ENCODE data around the gene JADE1.

The JADE1 gene

DNA sequence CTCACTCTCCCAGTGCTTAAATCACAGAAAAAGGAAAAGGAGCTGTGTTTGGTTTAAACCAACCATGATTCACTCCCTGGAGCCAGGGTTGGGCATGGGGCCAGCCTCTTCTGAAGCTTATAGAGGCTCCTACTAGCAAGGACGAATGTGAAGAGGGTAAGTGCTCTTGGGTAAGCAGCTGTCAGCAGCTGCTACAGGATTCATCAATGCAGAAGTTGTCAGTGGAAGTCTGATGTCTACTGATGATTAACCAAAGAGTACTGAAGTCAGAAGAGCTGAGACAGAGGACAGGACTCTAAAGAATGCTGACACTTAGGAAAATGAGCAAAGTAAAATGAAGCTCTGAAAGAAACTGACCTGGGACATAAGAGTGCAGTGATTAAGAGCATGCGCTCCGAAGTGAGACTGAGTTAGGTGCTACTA lies 32.7 kb upstream of the JADE1 start:
- Histone ChIP-seq H3K27me3 (ENCODE audit: insufficient read depth, insufficient read length) (no peaks in the 10 kb centered on the region), H3K36me3 (ENCODE audit: insufficient read depth, insufficient read length, low read length) (no peaks in the 10 kb centered on the region), H3K4me1 (ENCODE audit: insufficient read depth, insufficient read length) (no peaks in the 10 kb centered on the region), H3K9ac (ENCODE audit: insufficient read length, low read depth) (no peak overlapping the region), H3K9me3 (ENCODE audit: insufficient read depth, low read length) (no peaks in the 10 kb centered on the region), H3K4me3 (ENCODE audit: insufficient read length, low read depth) (no peak overlapping the region)
- no peak for DNase-seq (ENCODE audit: low read depth, low spot score)
- TF ChIP-seq YY1 (IDR thresholded peaks at IDR 0.05; ENCODE audit: insufficient read depth, insufficient read length) (no peak), ZNF274 (IDR thresholded peaks at IDR 0.05; ENCODE audit: low read depth, low read length) (no peak), SUZ12 (IDR thresholded peaks at IDR 0.05; ENCODE audit: extremely low read depth, insufficient read depth, insufficient read length) (no peak)

DNA sequence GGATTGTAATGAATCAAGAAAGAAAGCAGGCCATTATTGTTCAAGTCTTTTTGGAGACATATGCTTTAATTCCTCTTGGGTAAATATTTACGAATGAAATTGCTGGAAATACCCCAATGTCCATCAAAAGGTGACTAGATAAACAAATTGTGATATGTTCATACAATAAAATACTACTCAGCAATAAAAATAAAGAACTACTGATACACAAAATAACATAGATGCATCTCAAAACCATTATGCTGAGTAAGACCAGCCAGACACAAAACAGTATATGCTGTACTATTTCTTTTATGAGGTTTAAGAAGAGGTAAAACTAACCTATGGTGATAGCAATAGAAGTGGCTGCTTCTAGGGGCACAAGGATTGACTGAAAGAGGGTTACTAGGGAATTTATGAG lies 28.8 kb upstream of the JADE1 start:
- TF ChIP-seq SUZ12 (IDR thresholded peaks at IDR 0.05; ENCODE audit: extremely low read depth, insufficient read depth, insufficient read length) (no peak), YY1 (IDR thresholded peaks at IDR 0.05; ENCODE audit: insufficient read depth, insufficient read length) (no peak), ZNF274 (IDR thresholded peaks at IDR 0.05; ENCODE audit: low read depth, low read length) (no peak)
- Histone ChIP-seq H3K27me3 (ENCODE audit: insufficient read depth, insufficient read length) (no peaks in the 10 kb centered on the region), H3K9ac (ENCODE audit: insufficient read length, low read depth) (no peak overlapping the region), H3K4me1 (ENCODE audit: insufficient read depth, insufficient read length) (no peaks in the 10 kb centered on the region), H3K9me3 (ENCODE audit: insufficient read depth, low read length) (no peaks in the 10 kb centered on the region), H3K4me3 (ENCODE audit: insufficient read length, low read depth) (no peak overlapping the region), H3K36me3 (ENCODE audit: insufficient read depth, insufficient read length, low read length) (no peaks in the 10 kb centered on the region)
- no peak for DNase-seq (ENCODE audit: low read depth, low spot score)

DNA sequence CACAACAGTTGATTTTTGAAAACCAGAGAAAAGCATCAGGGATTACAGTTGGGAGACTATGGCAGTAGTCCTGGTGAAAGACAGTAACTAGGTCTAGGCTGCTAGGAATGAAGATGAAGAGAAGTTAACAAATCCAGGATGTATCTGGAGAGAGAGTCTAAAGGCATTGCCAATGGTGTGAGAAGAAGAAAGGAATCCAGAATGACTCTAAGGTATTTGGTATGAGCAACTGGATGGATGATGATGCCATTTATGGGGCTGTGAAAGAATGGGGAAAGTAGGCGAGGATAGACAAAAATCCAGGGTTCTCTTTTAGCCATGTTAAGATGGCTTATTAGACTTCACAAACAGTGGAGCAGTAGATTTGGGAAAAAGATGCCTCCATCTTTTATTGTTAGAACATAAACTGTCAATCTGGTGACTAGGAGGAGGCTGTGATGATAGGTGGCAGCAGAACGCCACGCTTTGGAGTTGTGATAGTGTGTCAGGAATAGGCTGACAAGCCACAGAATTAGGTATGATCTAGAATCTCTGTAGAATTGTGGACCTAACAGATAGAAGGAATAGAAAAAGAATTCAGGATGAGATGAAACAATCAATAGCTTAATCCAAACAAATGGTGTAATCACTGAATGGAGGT lies 27.3 kb upstream of the JADE1 start:
- Histone ChIP-seq H3K9me3 (ENCODE audit: insufficient read depth, low read length) (no peaks in the 10 kb centered on the region), H3K9ac (ENCODE audit: insufficient read length, low read depth) (no peak overlapping the region), H3K4me3 (ENCODE audit: insufficient read length, low read depth) (no peak overlapping the region), H3K27me3 (ENCODE audit: insufficient read depth, insufficient read length) (no peaks in the 10 kb centered on the region), H3K36me3 (ENCODE audit: insufficient read depth, insufficient read length, low read length) (no peaks in the 10 kb centered on the region), H3K4me1 (ENCODE audit: insufficient read depth, insufficient read length) (no peaks in the 10 kb centered on the region)
- DNase-seq (ENCODE audit: low read depth, low spot score): no peak
- TF ChIP-seq ZNF274 (IDR thresholded peaks at IDR 0.05; ENCODE audit: low read depth, low read length) (no peak), SUZ12 (IDR thresholded peaks at IDR 0.05; ENCODE audit: extremely low read depth, insufficient read depth, insufficient read length) (no peak), YY1 (IDR thresholded peaks at IDR 0.05; ENCODE audit: insufficient read depth, insufficient read length) (no peak)

DNA sequence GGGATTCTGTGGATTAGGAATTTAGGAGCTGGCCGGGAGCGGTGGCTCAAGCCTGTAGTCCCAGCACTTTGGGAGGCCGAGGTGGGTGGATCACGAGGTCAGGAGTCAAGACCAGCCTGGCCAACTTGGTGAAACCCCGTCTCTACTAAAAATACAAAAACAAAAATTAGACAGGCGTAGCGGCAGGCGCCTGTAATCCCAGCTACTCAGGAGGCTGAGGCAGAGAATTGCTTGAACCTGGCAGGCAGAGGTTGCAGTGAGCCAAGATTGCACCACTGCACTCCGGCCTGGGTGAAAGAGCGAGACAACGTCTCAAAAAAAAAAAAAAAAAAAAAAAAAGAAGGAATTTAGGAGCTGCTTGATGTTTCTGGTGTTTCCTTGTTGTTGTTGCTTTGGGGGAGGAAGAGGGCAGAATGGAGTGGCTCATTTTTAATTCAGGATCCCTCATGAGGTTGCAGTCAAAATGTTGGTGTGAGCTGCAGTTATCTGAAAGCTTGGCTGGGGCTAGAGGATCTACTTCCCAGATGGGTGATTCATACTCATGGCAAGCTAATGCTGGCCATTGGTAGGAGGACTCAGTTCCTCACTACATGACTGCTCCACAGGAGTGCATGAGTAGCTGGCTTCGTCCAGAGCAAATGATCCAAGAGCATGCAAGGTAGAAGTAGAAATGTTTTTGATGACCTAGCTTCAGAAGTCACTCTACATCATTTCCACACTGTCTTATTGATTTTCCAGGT lies 26.5 kb upstream of the JADE1 start:
- H3K27me3 ChIP-seq (ENCODE audit: insufficient read depth, insufficient read length): no peaks in the 10 kb centered on the region
- no peak for DNase-seq (ENCODE audit: low read depth, low spot score)
- TF ChIP-seq YY1 (IDR thresholded peaks at IDR 0.05; ENCODE audit: insufficient read depth, insufficient read length): no peak
- TF ChIP-seq ZNF274 (IDR thresholded peaks at IDR 0.05; ENCODE audit: low read depth, low read length): no peak
- TF ChIP-seq SUZ12 (IDR thresholded peaks at IDR 0.05; ENCODE audit: extremely low read depth, insufficient read depth, insufficient read length): no peak
- H3K9me3 ChIP-seq (ENCODE audit: insufficient read depth, low read length): no peaks in the 10 kb centered on the region
- no peak overlapping the region for H3K4me3 ChIP-seq (ENCODE audit: insufficient read length, low read depth)
- peaks cover 4% of the 10 kb centered on the region for H3K4me1 ChIP-seq (ENCODE audit: insufficient read depth, insufficient read length)
- no peak overlapping the region for H3K9ac ChIP-seq (ENCODE audit: insufficient read length, low read depth)
- no peaks in the 10 kb centered on the region for H3K36me3 ChIP-seq (ENCODE audit: insufficient read depth, insufficient read length, low read length)

DNA sequence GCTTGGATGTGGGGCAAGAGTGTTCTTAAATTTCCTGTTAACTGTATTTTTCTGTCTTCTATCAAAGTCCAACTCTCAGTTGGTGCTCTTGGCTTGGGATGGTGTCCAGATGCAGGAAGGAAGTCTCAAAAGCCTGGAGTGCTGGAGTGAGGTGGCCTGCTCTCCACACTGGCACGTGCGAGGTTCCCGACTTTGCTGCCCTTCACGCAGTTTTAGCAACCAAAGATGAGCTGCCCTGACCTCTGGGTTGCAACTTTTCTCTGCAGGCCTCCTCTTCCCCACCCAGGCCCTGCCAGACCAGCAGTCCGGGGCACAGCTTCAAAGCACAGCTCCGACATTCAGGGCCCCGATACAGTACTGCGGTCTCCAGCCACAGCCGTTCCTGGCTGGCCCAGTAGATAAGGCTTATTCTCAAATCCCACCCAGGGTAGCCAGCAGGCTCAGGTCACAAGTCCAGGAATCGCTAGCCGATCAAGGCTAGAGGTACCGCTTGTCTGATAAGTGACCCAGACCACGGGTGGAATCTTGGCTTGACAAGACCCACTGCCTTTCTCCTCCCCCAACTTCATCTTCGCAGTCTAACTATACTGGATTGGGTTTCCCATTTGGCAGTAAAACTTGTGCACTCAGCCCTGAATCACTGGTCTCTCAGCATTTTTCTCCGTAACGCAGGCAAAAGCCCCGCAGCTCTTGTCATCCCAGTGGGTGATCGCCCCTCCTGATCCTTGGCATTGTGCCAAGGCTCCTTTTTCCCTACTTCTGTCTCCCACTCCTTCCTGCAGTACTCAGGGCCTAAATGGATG lies 21.8 kb upstream of the JADE1 start:
- H3K9me3 ChIP-seq (ENCODE audit: insufficient read depth, low read length): no peaks in the 10 kb centered on the region
- no peak overlapping the region for H3K9ac ChIP-seq (ENCODE audit: insufficient read length, low read depth)
- no peaks in the 10 kb centered on the region for H3K36me3 ChIP-seq (ENCODE audit: insufficient read depth, insufficient read length, low read length)
- no peak overlapping the region for H3K4me3 ChIP-seq (ENCODE audit: insufficient read length, low read depth)
- H3K4me1 ChIP-seq (ENCODE audit: insufficient read depth, insufficient read length): peaks cover 6% of the 10 kb centered on the region
- H3K27me3 ChIP-seq (ENCODE audit: insufficient read depth, insufficient read length): no peaks in the 10 kb centered on the region
- TF ChIP-seq YY1 (IDR thresholded peaks at IDR 0.05; ENCODE audit: insufficient read depth, insufficient read length) (no peak), ZNF274 (IDR thresholded peaks at IDR 0.05; ENCODE audit: low read depth, low read length) (no peak), SUZ12 (IDR thresholded peaks at IDR 0.05; ENCODE audit: extremely low read depth, insufficient read depth, insufficient read length) (no peak)
- no peak for DNase-seq (ENCODE audit: low read depth, low spot score)

DNA sequence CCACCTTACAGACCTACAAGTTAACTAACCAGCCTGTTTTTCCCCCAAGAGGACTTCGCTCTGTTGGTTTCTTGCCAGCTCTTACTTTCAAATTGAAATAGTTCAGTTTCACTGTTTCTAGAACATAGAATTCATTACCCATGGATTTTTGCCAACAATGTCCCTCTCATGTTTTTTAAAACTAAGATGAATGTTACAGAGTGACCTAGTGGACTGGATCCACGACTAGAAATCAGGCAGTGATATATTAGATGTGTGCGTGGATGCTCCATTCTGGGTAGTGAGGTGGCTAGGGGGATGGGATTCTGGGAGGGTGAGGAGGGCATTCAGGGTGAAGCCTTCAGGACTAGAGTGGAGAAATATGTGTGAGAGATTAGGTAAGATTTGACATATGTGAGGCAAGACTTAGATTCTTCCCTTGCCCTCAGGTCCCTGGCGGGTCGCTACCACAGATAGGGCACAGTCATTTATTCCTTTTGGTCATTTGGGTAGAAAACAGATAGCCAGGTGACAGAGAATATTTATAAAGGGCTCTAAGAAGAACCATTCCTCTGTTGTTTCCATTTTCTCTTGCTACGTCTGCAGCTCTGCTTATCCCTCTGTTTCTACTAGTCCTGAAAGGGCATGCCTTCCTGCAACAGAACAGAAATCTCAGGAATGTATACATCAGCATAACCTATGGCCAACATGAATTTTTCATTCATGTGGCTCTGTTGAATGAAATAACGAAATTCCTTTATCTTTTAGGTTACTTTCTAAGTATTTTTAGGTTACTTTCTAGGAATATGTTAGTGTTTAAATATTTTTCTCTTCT lies 15.4 kb upstream of the JADE1 start:
- Histone ChIP-seq H3K4me1 (ENCODE audit: insufficient read depth, insufficient read length) (no peaks in the 10 kb centered on the region), H3K36me3 (ENCODE audit: insufficient read depth, insufficient read length, low read length) (no peaks in the 10 kb centered on the region), H3K4me3 (ENCODE audit: insufficient read length, low read depth) (no peak overlapping the region), H3K27me3 (ENCODE audit: insufficient read depth, insufficient read length) (no peaks in the 10 kb centered on the region), H3K9me3 (ENCODE audit: insufficient read depth, low read length) (no peaks in the 10 kb centered on the region), H3K9ac (ENCODE audit: insufficient read length, low read depth) (no peak overlapping the region)
- no peak for DNase-seq (ENCODE audit: low read depth, low spot score)
- no peak for TF ChIP-seq ZNF274 (IDR thresholded peaks at IDR 0.05; ENCODE audit: low read depth, low read length)
- no peak for TF ChIP-seq SUZ12 (IDR thresholded peaks at IDR 0.05; ENCODE audit: extremely low read depth, insufficient read depth, insufficient read length)
- TF ChIP-seq YY1 (IDR thresholded peaks at IDR 0.05; ENCODE audit: insufficient read depth, insufficient read length): no peak
